Prostate gland (tissue), 2 donors: ENCODE data around the gene TMOD3.

ENCODE experiments used
- POLR2A ChIP-seq: fragments of 450-650 bp; IDR thresholded peaks from one replicate; pipeline ENCODE4 v1.6.1; 2016; ENCODE audit warnings: antibody characterized with exemption, mild to moderate bottlenecking
- POLR2AphosphoS5 ChIP-seq: sonication (generic); formaldehyde crosslinking; IDR thresholded peaks from one replicate; pipeline ENCODE4 v1.6.1; 2017; ENCODE audit warnings: antibody characterized with exemption
- TF ChIP-seq, protein P1 (sequence below), 4 experiments: fragments of 200-600 bp in 2 of 4; fragments of 450-650 bp in 2 of 4; sonication (generic) in 2 of 4; IDR thresholded peaks; 1 replicate in 3 of 4; 2 replicates in 1 of 4; pipeline ENCODE4 v1.5.1; 2016 to 2019; ENCODE audit warnings: antibody characterized with exemption in 4 of 4, mild to moderate bottlenecking in 2 of 4, moderate library complexity in 2 of 4

DNA sequence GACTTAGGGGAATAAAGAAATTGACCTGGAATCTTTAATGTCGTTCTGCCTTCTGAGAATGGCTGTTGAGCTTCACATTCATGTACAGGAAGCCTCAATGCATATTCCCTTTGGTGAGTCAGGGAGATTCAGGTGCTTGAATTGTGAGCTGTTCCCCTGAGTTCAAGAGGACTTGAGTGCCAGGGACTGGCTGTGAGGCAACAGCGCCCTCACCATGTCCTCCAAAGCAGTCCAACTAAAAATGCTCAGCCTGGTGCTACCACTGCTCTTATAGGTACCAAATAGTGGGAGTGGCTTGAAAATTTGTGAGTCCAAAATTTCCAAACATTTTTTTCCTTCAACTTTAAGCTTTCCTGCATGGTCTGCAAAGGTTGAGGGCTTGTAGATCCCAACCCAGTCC lies 88.0 kb downstream of the TMOD3 start:
- no peak for TF ChIP-seq POLR2AphosphoS5
- TF ChIP-seq, protein P1, sequence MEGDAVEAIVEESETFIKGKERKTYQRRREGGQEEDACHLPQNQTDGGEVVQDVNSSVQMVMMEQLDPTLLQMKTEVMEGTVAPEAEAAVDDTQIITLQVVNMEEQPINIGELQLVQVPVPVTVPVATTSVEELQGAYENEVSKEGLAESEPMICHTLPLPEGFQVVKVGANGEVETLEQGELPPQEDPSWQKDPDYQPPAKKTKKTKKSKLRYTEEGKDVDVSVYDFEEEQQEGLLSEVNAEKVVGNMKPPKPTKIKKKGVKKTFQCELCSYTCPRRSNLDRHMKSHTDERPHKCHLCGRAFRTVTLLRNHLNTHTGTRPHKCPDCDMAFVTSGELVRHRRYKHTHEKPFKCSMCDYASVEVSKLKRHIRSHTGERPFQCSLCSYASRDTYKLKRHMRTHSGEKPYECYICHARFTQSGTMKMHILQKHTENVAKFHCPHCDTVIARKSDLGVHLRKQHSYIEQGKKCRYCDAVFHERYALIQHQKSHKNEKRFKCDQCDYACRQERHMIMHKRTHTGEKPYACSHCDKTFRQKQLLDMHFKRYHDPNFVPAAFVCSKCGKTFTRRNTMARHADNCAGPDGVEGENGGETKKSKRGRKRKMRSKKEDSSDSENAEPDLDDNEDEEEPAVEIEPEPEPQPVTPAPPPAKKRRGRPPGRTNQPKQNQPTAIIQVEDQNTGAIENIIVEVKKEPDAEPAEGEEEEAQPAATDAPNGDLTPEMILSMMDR (IDR thresholded peaks at IDR 0.05) = no peak
- no peak for TF ChIP-seq POLR2A
